Endothelial cell of umbilical vein (primary cell): ENCODE results near the gene KRTAP10-7.

Experiments
- CTCF ChIP-seq, 2 donors: IDR thresholded peaks; 1 replicate in 1 of 2; 2 replicates in 1 of 2; pipeline ENCODE4 v1.5.1; 2011; ENCODE audit warnings: low read length in 2 of 2, mild to moderate bottlenecking in 2 of 2, moderate library complexity in 2 of 2, control low read depth in 1 of 2, inconsistent platforms in 1 of 2, low read depth in 1 of 2; ENCODE audit not compliant: insufficient read depth in 1 of 2; ENCODE audit errors: extremely low read depth in 1 of 2
- EZH2 ChIP-seq: IDR thresholded peaks from 2 replicates; pipeline ENCODE4 v1.6.1; 2012; ENCODE audit warnings: borderline replicate concordance, low read depth, mild to moderate bottlenecking, moderate library complexity, low read length, inconsistent platforms; ENCODE audit not compliant: severe bottlenecking
- FOS ChIP-seq: IDR thresholded peaks from 2 replicates; pipeline ENCODE4 v1.6.1; 2011; ENCODE audit warnings: mild to moderate bottlenecking, low read length, moderate library complexity, borderline replicate concordance; ENCODE audit not compliant: insufficient read depth
- GATA2 ChIP-seq: IDR thresholded peaks from 2 replicates; pipeline ENCODE4 v1.7.0; 2011; ENCODE audit warnings: low read depth, mild to moderate bottlenecking, moderate library complexity, mixed read lengths, low read length; ENCODE audit not compliant: insufficient read length, insufficient read depth
- JUN ChIP-seq: IDR thresholded peaks from 2 replicates; pipeline ENCODE4 v1.6.1; 2011; ENCODE audit warnings: borderline replicate concordance, low read depth; ENCODE audit not compliant: insufficient read length, insufficient read depth
- MAX ChIP-seq: IDR thresholded peaks from 2 replicates; pipeline ENCODE4 v1.6.1; 2011; ENCODE audit not compliant: insufficient read depth, insufficient read length
- MYC ChIP-seq: IDR thresholded peaks from one replicate; pipeline ENCODE4 v1.6.1; 2011; ENCODE audit warnings: mild to moderate bottlenecking, low read depth, low read length
- POLR2A ChIP-seq: IDR thresholded peaks from 2 replicates; pipeline ENCODE4 v1.6.1; 2012; ENCODE audit warnings: low read depth, mild to moderate bottlenecking, control low read depth, low read length
- POLR2AphosphoS5 ChIP-seq: IDR thresholded peaks from 2 replicates; pipeline ENCODE4 v1.6.1; 2012; ENCODE audit warnings: low read depth, mild to moderate bottlenecking, control low read depth, low read length, moderate library complexity; ENCODE audit not compliant: insufficient read depth

- TF ChIP-seq CTCF (IDR thresholded peaks at IDR 0.05; ENCODE audit: extremely low read depth in 1 of 2, insufficient read depth in 1 of 2, low read depth in 1 of 2, low read length in 2 of 2) (no peak), POLR2A (no peak), MAX (no peak), MYC (no peak), JUN (no peak), POLR2AphosphoS5 (no peak), EZH2 (no peak), FOS (no peak), GATA2 (no peak)
These were observed 21.9 kb upstream of the KRTAP10-7 start for GRCh38 chr21:44578371-44579055.
